ENCODE measurements around the gene KCNN2.

- TF ChIP-seq EZH2 (IDR thresholded peaks at IDR 0.05; ENCODE audit: borderline replicate concordance, low read depth, low read length) (no peak), U2AF1 (optimal IDR thresholded peaks at IDR 0.05; ENCODE audit: low read depth, low read length) (no peak), TCF7L2 (IDR thresholded peaks at IDR 0.05; ENCODE audit: low read depth, low read length) (no peak), KHSRP (IDR thresholded peaks at IDR 0.05) (no peak), POLR3A (IDR thresholded peaks at IDR 0.05; ENCODE audit: borderline replicate concordance, extremely low read depth, insufficient read depth, insufficient read length) (no peak), NFATC3 (IDR thresholded peaks at IDR 0.05) (no peak), ZNF124 (CRISPR knock-in tag; IDR thresholded peaks at IDR 0.05) (no peak), POLR2A (conservative IDR thresholded peaks at IDR 0.05) (no peak), SP1 (CRISPR knock-in tag; IDR thresholded peaks at IDR 0.05) (no peak), XRCC5 (IDR thresholded peaks at IDR 0.05; ENCODE audit: low read depth, low read length) (no peak), YY1 (IDR thresholded peaks at IDR 0.05; ENCODE audit: borderline replicate concordance in 1 of 3, control insufficient read depth in 1 of 3, extremely low read depth in 1 of 3, insufficient read depth in 3 of 3, insufficient read length in 1 of 3, insufficient replicate concordance in 2 of 3, low read depth in 1 of 3, low read length in 2 of 3) (no peak), E2F6 (IDR thresholded peaks at IDR 0.05; ENCODE audit: borderline replicate concordance in 1 of 2, extremely low read depth in 1 of 2, insufficient read depth in 1 of 2, insufficient read length in 1 of 2, low read depth in 1 of 2, low read length in 1 of 2, poor library complexity in 1 of 2, severe bottlenecking in 1 of 2) (no peak), ZNF253 (CRISPR knock-in tag; conservative IDR thresholded peaks at IDR 0.05) (no peak)
- TF ChIP-seq, protein P1, sequence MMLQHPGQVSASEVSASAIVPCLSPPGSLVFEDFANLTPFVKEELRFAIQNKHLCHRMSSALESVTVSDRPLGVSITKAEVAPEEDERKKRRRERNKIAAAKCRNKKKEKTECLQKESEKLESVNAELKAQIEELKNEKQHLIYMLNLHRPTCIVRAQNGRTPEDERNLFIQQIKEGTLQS (IDR thresholded peaks at IDR 0.05) = no peak
- TF ChIP-seq, protein P1 (CRISPR knock-in tag; conservative IDR thresholded peaks at IDR 0.05) = no peak
Measured at GRCh38 chr5:114312658-114313057, 49.2 kb upstream of the KCNN2 start.

All from K562 (cell line).